ENCODE data around the gene ATG9B.
"Not testable (repeated sequence)": the region's sequence is repeated elsewhere in the genome, so short reads cannot be mapped to it uniquely, and the experiment has no call there.

The ATG9B gene

DNA sequence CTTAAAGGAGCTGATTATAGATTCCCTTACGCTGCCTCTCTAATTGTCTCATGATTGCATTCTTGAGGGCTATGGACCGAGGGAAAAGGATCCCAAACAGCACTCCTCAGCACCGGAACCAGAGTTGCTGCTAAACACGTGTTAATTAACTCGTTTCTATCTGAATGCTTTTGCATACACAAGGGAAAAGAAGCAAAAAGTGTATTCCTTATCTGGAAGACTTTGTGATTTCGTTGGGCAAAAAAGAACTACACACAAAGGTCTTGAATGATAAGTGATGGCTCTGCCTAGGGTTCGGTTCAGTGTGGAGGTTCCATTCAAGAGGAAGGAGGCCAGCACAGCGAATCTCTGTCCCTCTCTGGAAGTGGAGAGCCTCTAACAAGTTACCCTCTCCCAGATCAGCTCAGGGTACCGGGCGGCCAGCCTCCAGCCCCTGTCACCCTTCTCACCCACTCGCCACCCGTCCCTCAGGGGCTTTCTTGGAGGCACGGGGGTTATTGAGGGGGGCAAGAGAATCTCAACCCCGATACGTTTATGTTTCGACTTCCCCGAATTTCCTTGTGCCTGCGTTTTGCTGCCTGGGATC is 34.6 kb upstream of the ATG9B start:
- DNase-seq = peak; percentile 17

DNA sequence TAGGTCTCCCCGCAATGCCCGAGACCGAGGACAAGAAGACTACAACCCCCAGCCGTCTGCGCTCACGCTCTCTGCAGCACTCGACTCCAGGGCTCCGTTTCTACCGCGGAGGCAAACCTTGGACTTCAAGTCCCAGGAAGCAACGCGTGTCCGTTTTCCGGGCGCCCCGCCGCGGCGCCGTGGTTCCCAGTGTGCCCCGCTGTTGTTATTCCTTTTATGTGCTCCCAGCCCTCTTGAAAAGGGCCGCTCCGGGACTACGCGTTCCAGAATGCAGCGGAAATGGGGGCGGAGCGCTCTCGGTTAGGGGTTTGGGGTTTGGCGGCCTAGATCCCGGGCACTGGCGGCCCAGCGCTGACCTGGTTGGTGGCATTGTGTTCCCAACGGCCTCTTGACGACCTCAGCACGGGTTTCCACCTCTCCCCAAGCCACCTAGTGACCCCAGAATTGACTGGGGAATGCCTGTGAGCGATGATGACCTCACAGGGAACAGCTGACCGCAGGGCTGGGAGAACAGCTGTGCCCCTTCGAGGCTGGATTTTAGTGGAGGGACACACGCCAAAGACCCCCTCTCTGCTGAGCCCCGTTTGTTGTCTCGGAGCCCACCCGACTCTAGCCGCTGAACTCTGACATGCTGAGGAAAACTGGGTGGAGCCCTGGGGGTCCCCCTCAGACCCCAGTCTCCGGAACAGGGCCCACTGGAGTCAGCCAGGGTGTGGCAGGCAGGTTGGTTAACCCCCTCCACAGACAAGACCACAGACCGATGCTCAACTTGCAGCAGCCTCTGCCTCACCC is 33.9 kb upstream of the ATG9B start:
- peak; percentile 98 for DNase-seq

DNA sequence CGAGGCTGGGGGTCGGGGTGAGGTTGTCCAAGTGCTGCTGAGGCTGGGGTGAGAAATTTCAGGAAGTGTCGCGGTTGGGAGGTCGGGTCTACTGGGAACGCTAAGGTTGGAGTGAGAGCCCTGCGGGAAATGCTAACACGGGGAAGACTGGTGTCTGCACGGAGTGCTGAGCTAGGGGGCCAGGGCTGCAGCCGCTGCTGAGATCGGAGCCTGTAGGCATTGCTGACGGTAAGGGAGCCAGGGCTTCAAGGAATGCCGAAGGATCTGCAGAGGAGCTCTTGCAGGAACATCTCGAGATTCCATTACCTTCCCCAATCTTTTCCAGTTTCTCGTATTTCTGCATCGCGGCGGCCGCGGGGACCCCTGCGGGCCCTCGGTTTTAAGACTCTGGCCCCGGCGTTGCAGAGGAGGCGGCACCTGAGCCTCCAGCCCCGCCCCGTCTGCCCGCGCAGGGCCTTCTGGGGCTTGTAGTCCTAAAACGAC is 33.3 kb upstream of the ATG9B start, which contains the start of gene CDK5:
Gene CDK5 (minus strand): TSS at position 392 of the 483 bp plus-strand sequence. CDS start 49 bp downstream, at position 343.
- no peak for DNase-seq

DNA sequence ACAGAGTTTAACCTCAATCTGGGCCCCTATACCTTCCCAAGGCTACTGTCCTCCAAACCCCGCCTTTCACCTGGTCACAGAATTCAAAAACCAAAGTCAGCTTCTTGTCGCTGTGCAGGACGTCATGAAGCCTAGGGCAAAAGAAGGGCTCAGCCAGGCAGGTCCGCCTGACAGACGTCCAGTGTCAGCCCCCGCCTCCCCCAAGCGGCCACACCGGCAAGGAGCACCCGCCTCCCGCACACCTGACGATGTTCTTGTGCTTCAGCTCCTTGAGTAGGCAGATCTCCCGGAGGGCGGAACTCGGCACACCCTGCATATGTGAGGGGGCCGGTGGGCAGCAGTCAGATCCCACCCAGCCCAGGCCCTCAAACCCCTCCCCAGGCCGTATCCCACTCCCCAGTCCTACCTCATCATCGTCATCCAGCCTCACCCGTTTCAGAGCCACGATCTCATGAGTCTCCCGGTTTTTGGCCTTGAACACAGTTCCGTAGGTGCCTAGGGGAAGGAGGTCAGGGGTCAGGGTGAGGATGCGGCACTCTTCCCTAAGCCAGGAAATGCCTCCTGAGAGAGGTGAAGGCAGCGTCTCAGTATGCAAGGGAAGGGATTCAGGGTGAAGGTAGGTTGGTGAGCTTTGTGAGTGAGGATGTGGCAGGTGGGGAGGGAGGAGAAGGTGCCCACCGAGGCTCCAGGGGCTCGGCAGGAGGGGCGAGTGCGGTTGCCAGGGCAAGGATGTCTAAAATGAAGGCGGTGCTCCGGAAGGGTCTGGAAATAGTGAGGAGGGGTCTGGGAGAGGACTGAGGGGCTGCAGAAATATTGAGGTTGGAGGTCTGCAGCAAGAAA is 32.6 kb upstream of the ATG9B start:
- DNase-seq = no peak

DNA sequence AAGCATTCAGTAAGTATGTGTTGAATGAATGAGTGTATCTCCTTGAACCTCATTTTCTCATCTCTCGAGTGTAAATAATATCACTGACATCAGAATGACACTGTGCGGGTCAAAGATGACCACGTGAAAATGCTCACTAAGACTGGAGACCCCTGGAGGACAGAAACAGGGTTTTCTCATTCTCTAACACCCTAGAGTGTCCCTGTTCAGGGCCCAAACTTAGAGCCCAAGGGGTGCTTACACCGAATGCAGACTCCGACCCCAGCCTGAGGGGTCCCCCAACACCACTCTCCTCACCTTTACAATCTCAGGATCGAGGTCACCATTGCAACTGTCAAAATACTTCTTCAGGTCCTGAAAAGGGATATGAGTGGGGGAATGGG is 32.0 kb upstream of the ATG9B start:
- DNase-seq = no peak

DNA sequence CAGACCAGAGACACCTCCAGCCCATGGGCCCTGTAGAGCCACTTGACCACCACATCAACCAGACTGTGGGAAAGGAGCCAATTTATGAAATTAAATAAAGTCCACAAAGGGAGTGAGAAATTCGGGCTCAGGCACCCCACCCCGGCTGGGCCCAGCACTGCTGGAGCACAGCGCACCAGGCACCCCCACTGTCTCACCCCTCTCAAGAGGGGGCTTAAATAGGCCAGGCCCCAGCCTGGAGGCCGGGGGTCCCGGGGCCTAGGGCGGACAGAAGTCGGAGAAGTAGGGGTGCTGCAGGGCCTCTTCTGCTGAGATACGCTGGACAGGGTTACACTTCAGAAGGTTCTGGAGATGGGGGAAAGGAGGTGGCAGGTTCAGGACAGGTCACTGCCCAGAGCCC is 29.5 kb upstream of the ATG9B start:
- DNase-seq = no peak

DNA sequence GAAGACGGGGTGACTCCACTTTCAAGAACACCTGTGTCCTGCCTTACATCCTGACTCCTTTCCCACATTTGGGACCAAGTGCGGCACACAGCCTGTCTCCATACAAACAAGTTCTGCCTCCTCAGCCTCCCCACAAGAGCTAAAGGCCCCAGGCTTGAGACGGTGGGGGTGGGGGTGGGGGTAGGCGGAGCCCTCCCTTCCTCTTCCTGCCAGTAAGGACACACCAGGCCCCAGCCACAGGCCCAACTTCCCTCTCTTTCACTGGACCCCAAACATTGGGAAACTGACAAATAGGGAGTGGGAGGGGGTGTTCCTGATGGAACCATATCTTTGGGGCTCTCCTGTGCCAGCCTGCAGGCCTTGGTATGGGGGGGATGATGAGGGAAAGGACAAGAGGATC is 28.8 kb upstream of the ATG9B start:
- no peak for DNase-seq

DNA sequence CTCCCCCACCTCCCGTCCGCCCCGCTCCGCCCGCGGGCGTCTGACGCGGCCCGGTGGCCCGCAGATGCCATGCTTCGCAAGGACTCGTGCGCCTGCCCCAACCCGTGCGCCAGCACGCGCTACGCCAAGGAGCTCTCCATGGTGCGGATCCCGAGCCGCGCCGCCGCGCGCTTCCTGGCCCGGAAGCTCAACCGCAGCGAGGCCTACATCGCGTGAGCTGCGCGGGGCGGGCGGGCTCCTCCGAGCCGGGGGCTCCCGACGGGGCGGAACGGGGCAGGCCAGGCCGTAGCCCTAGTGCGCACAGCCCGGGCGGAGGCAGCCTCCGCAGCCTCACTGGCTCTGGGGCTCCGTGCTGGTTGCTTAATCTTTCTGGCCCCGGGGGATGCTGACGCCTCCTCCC is 26.8 kb upstream of the ATG9B start:
- peak; percentile 65 for DNase-seq

DNA sequence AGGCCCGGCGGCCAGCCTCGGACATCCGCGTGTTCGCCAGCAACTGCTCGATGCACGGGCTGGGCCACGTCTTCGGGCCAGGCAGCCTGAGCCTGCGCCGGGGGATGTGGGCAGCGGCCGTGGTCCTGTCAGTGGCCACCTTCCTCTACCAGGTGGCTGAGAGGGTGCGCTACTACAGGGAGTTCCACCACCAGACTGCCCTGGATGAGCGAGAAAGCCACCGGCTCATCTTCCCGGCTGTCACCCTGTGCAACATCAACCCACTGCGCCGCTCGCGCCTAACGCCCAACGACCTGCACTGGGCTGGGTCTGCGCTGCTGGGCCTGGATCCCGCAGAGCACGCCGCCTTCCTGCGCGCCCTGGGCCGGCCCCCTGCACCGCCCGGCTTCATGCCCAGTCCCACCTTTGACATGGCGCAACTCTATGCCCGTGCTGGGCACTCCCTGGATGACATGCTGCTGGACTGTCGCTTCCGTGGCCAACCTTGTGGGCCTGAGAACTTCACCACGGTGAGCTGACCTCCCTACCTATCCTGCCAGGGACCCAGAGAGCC is 24.7 kb upstream of the ATG9B start:
- no peak for DNase-seq

DNA sequence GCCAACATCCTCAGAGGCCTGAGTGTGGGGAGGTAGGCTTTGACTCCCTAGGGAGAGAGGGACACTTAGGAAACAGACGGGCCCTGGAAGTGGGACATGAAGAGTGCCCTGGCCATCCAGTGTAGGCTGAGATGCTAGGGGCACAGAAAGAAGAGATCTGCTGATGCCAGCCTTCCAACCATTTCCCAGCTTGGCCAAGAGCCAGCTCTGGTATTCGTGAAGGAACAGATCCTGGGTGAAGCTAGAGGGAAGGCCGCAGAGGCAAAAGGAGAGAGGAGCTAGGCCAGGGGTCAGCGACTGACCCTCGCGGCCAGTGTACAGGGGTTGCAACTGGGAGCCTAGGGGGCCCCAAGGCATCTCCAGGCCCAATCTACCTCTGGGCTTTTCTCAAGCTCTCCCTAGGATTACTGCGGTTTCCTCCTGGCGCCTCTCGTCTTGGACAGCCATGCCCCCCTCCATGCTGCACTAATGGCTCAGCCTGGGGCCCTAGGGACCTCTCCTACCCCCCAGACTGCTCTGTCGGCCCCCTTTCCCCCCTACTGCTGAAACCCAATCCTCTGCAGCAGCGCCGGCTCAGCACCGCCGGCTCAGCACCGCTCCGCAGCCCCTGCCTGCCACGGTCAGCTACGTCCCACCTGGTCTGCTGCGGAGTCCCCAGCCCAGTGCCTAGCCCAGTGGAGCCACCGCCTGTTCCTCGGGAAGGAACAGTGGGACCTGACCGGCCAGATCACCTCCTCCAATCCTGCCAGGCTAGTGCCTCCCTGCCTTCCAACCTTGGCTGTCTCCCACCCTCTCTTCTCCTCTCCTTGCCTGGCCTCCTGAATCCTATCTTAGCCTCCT is 23.9 kb upstream of the ATG9B start, which contains the start of gene ASIC3:
Gene ASIC3 (plus strand): TSS at position 556 of the 840 bp plus-strand sequence. CDS start 355 bp downstream, outside the sequence.
- no peak for DNase-seq

DNA sequence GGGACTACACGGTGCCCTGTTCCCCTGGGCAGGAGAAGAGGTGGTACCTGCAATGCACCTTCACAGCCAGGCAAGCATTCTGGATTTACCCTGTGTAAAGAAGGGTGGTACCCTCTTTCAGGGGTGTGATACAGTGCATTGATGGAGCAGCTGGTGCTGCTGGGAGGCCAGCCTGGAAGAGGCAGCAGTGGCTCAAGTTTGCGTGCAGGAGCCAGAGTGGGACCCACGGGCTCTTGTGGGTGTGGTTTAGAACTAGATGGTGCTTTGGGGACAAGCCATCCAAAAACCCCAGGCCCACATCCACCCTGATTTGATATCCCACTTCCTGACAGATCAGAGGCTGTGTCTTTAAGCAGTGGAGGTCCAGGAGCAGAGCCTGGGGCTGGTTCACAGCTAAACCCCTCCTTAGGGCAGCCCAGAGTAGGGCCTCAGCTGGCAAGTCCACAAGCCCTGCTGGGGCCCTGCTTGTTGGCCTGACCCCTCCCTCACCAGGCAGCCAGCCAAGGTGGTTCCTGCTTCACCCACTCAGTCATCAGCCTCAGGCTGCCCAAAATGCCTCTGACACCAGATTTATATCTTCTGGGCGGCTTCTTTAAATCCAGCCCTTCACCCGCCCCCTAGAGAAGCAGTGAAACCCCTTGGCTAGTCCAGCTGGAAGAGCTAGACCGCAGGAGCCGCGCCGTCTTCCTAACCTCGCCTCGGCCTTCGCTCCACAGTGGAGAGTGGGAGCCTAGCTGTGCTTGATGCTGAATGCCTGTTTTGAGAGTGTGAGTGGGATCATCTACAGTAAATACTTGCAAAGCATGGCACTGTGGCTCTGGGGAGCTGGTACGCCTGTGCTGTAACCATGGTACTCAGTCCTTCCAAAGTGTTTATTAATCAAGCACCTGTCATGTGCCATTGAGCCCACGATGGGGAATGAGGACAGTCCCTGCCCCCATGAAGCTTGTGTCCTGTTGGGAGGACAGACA is 22.6 kb upstream of the ATG9B start:
- DNase-seq = no peak

DNA sequence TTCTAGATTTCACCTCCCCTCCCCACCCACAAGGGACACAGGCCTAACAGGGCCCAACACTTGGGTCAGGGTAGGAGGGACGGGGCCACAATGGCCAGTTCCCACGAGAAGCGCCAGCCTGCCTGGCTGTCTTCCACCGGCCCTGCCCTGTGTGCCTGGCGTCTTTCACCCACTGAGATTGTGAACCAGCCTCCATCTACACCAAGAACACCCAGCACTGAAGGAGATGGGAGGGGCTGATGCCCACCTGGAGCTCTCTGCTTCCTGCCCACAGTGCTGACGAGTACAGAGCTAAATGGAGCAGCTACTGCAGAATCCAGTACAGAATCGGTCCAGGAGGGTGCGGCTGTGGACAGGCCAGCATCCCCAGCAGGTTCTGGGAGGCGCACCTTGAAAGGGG is 21.7 kb upstream of the ATG9B start:
- DNase-seq = no peak

DNA sequence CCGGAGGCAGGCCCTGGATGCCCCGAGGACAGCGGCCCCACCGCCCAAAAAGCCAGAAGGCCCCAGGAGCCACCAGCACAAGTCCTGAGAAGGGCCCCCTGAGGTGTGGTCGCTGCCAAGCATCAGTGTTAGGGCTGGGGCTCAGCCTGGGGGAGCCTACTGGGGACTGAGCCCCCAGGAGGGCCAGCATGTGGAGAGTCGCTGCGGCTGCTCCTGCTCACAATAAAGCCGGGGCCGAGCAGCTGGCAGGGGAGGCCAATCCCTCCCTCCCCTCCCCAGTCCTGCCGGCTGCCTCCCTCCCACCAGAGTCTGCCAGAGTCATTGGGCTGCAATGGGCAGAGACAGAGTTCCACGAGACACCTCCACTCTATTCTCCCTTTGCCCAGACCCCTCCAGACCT is 21.0 kb upstream of the ATG9B start:
- DNase-seq = no peak

DNA sequence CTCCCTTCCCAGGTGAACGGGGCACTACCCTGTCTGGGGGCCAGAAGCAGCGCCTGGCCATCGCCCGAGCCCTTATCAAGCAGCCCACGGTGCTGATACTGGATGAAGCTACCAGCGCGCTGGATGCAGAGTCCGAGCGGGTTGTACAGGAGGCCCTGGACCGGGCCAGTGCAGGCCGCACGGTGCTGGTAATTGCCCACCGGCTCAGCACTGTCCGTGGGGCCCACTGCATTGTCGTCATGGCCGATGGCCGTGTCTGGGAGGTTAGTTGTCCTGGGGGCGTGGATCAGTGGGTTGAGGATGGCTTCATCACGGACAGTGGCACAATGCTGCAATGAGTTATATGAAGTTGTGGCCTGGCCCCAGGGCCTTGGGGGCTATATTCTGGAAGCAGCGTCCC is 19.7 kb upstream of the ATG9B start:
- no peak for DNase-seq

DNA sequence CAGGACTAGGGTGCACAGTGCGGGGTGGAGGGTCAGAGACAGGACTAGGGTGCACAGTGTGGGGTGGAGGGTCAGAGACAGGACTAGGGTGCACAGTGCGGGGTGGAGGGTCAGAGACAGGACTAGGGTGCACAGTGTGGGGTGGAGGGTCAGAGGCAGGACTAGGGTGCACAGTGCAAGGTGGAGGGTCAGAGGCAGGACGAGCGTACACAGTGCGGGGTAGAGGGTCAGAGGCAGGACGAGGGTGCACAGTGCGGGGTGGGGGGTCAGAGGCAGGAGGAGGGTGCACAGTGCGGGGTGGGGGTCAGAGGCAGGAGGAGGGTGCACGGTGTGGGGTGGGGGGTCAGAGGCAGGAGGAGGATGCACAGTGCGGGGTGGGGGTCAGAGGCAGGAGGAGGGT is 19.2 kb upstream of the ATG9B start:
- not testable (repeated sequence) for DNase-seq

DNA sequence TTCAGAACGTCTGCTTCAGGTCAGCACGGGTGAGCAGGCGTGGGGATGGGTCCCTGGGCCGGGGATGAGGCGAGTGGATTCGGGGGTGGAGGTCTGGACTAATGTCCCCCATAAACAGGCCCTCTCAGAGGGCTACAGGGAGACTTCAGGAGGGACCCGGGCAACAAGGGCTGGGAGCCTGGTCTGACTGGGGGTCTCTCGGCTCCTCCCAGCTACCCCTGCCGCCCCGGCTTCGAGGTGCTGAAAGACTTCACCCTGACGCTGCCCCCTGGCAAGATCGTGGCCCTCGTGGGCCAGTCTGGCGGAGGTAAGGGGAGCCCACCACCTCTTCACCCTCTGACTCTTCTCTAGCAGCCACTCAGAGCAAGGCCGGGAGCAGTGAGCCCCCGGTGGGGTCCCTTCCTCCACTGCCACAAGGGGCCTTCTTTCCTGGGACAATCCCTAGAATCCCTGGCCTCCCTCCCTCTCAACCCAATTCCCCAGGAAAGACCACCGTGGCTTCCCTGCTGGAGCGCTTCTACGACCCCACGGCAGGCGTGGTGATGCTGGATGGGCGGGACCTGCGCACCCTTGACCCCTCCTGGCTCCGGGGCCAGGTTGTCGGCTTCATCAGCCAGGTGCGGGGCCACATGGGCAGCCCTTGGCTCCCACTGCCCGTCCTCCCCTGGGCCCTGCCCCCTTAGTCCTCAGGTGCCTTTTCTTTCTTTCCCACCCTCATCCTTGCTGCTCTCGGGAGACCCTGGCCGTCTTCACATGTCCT is 16.5 kb upstream of the ATG9B start:
- no peak for DNase-seq

DNA sequence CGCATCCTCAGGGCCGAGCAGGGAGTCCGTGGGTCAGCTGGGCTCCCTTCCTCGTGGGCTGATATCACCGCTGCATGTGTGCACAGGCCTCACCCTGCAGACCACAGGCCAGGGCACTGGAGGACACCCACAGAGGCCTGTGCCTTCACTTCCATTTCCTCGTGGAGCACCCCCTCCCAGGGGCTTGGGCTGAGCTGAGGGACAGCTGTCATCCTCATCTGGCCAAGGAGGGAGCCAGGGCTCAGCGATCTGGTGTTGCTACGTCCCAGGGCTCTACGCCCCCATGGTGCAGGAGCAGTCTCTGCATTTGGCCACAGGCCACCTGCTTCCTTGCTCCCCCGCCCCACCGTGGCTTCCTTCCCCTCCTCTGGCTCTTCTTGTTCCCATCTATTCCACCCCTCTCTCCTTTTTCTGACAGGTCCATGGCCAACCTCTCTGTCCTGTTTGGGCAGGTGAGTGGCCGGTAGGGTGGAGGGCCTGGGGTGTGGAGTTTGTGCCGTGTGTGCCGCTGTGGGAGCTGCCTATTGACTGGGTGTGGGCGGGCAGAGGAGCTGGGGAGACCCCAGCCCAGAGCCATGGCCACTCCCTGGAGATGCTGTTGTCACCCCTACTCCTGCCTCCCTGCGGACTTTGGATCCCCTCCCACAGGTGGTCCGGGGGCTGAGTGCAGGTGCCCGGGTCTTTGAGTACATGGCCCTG is 15.7 kb upstream of the ATG9B start:
- no peak for DNase-seq

DNA sequence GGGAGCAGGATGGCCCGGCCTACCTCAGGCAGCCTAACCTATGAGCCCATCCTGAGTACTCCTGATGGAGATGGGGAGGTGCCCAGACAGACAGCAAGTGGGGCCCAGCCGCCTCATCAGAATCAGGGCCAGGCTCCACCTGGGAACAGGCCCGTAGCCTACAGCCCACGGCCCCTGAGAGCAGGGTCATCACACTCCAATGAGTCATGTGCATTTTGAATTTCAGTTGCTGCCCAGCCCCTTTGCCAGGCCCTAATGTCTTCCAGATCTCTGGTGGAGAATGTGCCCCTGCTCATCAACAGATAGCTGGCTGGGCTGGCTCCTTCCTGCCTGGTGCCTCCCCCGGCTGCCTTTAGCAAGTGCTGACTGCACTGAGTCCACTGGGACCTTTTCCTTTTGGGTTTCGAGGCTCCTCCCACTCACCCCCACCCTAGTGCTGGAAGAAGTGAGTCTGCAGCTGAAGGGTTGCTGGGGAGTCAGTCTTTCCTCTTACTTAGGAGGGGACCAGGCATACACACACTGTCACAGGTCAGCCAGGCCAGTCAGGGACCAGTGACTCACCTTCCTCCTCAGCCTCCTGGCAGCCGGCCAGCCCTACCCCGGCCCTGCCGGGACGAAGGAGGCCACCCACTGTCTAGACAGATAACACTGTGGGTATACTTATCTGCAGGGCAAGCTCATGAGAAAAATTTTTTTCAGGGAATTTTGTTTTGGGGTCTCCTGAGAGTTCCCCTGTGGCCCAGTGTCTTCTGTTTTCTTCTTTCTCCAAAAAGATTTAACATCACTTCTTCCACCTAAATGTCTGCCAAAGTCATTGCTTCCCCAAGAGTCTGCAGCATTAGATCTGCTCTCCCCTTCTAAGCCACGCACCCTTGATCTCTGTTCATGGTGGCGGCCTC is 14.9 kb upstream of the ATG9B start:
- DNase-seq = peak; percentile 86
